Suprapubic skin (tissue), 3 donors: ENCODE measurements around the gene OSBP2.

Experiments used
- CTCF ChIP-seq, 2 donors: fragments of 200-600 bp in 1 of 2; fragments of 450-650 bp in 1 of 2; sonication (generic) in 1 of 2; IDR thresholded peaks; one replicate each; pipeline ENCODE4 v1.5.1; 2016 to 2019; ENCODE audit warnings: antibody characterized with exemption in 2 of 2, mild to moderate bottlenecking in 1 of 2, moderate library complexity in 1 of 2
- EP300 ChIP-seq: sonication (generic); formaldehyde crosslinking; IDR thresholded peaks from one replicate; pipeline ENCODE4 v1.6.1; 2017; ENCODE audit warnings: antibody characterized with exemption

- peak in 1 of 2 donors; percentile 50 for TF ChIP-seq CTCF (IDR thresholded peaks at IDR 0.05)
- no peak for TF ChIP-seq EP300
These were observed 26.9 kb upstream of the OSBP2 start, which contains the start of gene DUSP18 for GRCh38 chr22:30667494-30668385.
